Spinal cord (tissue), 10 donors: ENCODE results near the gene ADGRG1. TPM values are rescaled to one million over a fixed set of nuclear protein-coding genes. Genes with fewer than 3 reads are reported as not detected.

Source experiments
- DNase-seq, 6 donors: peaks; one replicate each; pipeline versions ENCODE4 v3.0.0 to v3.0.0-alpha.2; 2013 to 2015; ENCODE audit warnings: low spot score in 6 of 6, low read depth in 4 of 6
- H3K27ac ChIP-seq: one replicate; pipeline ENCODE4 v1.5.1; 2013; ENCODE audit warnings: low read depth, low read length, control low read depth
- H3K27me3 ChIP-seq: one replicate; pipeline ENCODE4 v1.6.1; 2013; ENCODE audit warnings: low read length; ENCODE audit not compliant: control insufficient read depth, insufficient read depth
- H3K36me3 ChIP-seq: one replicate; pipeline ENCODE4 v1.6.1; 2013; ENCODE audit warnings: low read length; ENCODE audit not compliant: control insufficient read depth, insufficient read depth
- H3K4me1 ChIP-seq: one replicate; pipeline ENCODE4 v1.6.1; 2013; ENCODE audit warnings: low read length; ENCODE audit not compliant: control insufficient read depth, insufficient read depth
- H3K4me3 ChIP-seq: one replicate; pipeline ENCODE4 v1.5.1; 2013; ENCODE audit warnings: low read depth, low read length, control low read depth
- H3K9me3 ChIP-seq: one replicate; pipeline ENCODE4 v1.6.1; 2013; ENCODE audit warnings: low read length; ENCODE audit not compliant: control insufficient read depth, insufficient read depth
- WGBS: methylation state at CpG from one replicate; pipeline ENCODE4 v1.1.5; 2013; ENCODE audit warnings: missing lambda C conversion rate; ENCODE audit not compliant: insufficient coverage; 5-methylcytosine and 5-hydroxymethylcytosine counted together
- polyA plus RNA-seq, 2 donors: library from polyadenylated mRNA; unstranded; fragments of 120-200 nt; gene quantifications; one replicate each; pipeline ENCODE4 v1.2.1, GENCODE V29; 2013; ENCODE audit not compliant: insufficient read length in 2 of 2
- total RNA-seq, 2 donors: library from RNA; depleted of rRNA in 1 of 2; stranded (reverse); fragments of 120-200 nt in 1 of 2; fragments of >200 nt in 1 of 2; gene quantifications; one replicate each; pipeline versions ENCODE4 v1.2.3 to v1.2.4, GENCODE V29; 2013 to 2014
- donor health status: healthy.

The ADGRG1 gene
- total and polyA plus RNA-seq, 4 donors = 30.1 to 367 (median 189) TPM

GRCh38 chr16:57686577-57686976 lies 58.1 kb downstream of the ADGRG1 start:
- Histone ChIP-seq H3K4me1 (no peaks in the 10 kb centered on the region), H3K4me3 (no peak overlapping the region), H3K27me3 (no peaks in the 10 kb centered on the region), H3K9me3 (no peaks in the 10 kb centered on the region), H3K36me3 (no peaks in the 10 kb centered on the region), H3K27ac (no peak overlapping the region)
- DNase-seq = no peak
- WGBS = 96% methylated on average over 4 of the region's 4 CpGs

- Histone ChIP-seq H3K9me3 (no peaks in the 10 kb centered on the region), H3K27ac (no peak overlapping the region), H3K36me3 (no peaks in the 10 kb centered on the region), H3K27me3 (no peaks in the 10 kb centered on the region), H3K4me3 (no peak overlapping the region), H3K4me1 (no peaks in the 10 kb centered on the region)
- DNase-seq = no peak
- no CpG with 5 or more reads among the region's 3 CpGs for WGBS
Measured at GRCh38 chr16:57687363-57687929, 59.0 kb downstream of the ADGRG1 start.

- H3K4me1 ChIP-seq = no peaks in the 10 kb centered on the region
- H3K4me3 ChIP-seq = no peak overlapping the region
- no peak for DNase-seq
- H3K9me3 ChIP-seq = no peaks in the 10 kb centered on the region
- 90% methylated on average over 1 of the region's 4 CpGs for WGBS
- H3K36me3 ChIP-seq = no peaks in the 10 kb centered on the region
- no peaks in the 10 kb centered on the region for H3K27me3 ChIP-seq
- no peak overlapping the region for H3K27ac ChIP-seq
Measured at GRCh38 chr16:57688487-57688986, 60.1 kb downstream of the ADGRG1 start.

- DNase-seq = no peak
- no peaks in the 10 kb centered on the region for H3K27me3 ChIP-seq
- 42% methylated on average over 11 of the region's 15 CpGs for WGBS
Measured at GRCh38 chr16:57688987-57689761, 60.7 kb downstream of the ADGRG1 start.

GRCh38 chr16:57689762-57690558 lies 61.5 kb downstream of the ADGRG1 start:
- no peaks in the 10 kb centered on the region for H3K36me3 ChIP-seq
- no peak overlapping the region for H3K4me3 ChIP-seq
- H3K9me3 ChIP-seq = no peaks in the 10 kb centered on the region
- no peak overlapping the region for H3K27ac ChIP-seq
- 55% methylated on average over 6 of the region's 13 CpGs for WGBS
- H3K27me3 ChIP-seq = no peaks in the 10 kb centered on the region
- no peak for DNase-seq
- H3K4me1 ChIP-seq = peaks cover 4% of the 10 kb centered on the region

More at GRCh38 chr16:57688987-57689761, 60.7 kb downstream of the ADGRG1 start:
- Histone ChIP-seq H3K9me3 (no peaks in the 10 kb centered on the region), H3K4me1 (no peaks in the 10 kb centered on the region), H3K4me3 (no peak overlapping the region), H3K27ac (no peak overlapping the region), H3K36me3 (no peaks in the 10 kb centered on the region)

- H3K36me3 ChIP-seq = no peaks in the 10 kb centered on the region
- no peak overlapping the region for H3K4me3 ChIP-seq
- H3K27ac ChIP-seq = no peak overlapping the region
- no peaks in the 10 kb centered on the region for H3K27me3 ChIP-seq
- peaks cover 4% of the 10 kb centered on the region for H3K4me1 ChIP-seq
- WGBS = 78% methylated on average over 4 of the region's 4 CpGs
- no peak for DNase-seq
- H3K9me3 ChIP-seq = no peaks in the 10 kb centered on the region
Measured at GRCh38 chr16:57690782-57691471, 62.5 kb downstream of the ADGRG1 start.

- H3K9me3 ChIP-seq = no peaks in the 10 kb centered on the region
- no peaks in the 10 kb centered on the region for H3K36me3 ChIP-seq
- 71% methylated on average over 1 of the region's 2 CpGs for WGBS
- peaks cover 8% of the 10 kb centered on the region for H3K4me1 ChIP-seq
- H3K27ac ChIP-seq = no peak overlapping the region
- no peaks in the 10 kb centered on the region for H3K27me3 ChIP-seq
- H3K4me3 ChIP-seq = no peak overlapping the region
- DNase-seq = no peak
Measured at GRCh38 chr16:57692636-57693035, 64.2 kb downstream of the ADGRG1 start.

GRCh38 chr16:57693550-57693949 lies 65.1 kb downstream of the ADGRG1 start:
- no peak overlapping the region for H3K4me3 ChIP-seq
- 54% methylated on average over 3 of the region's 4 CpGs for WGBS
- peak in 1 of 6 donors; percentile 70 for DNase-seq

GRCh38 chr16:57694231-57694724 lies 65.8 kb downstream of the ADGRG1 start:
- WGBS = 81% methylated on average over 7 of the region's 10 CpGs
- peak overlapping the region; percentile 42 for H3K4me3 ChIP-seq

More at GRCh38 chr16:57693550-57693949, 65.1 kb downstream of the ADGRG1 start:
- no peak overlapping the region for H3K27ac ChIP-seq
- H3K27me3 ChIP-seq = no peaks in the 10 kb centered on the region
- H3K4me1 ChIP-seq = peaks cover 8% of the 10 kb centered on the region
- no peaks in the 10 kb centered on the region for H3K9me3 ChIP-seq
- no peaks in the 10 kb centered on the region for H3K36me3 ChIP-seq

More at GRCh38 chr16:57694231-57694724, 65.8 kb downstream of the ADGRG1 start:
- Histone ChIP-seq H3K36me3 (no peaks in the 10 kb centered on the region), H3K27me3 (no peaks in the 10 kb centered on the region), H3K9me3 (no peaks in the 10 kb centered on the region), H3K27ac (no peak overlapping the region), H3K4me1 (peaks cover 8% of the 10 kb centered on the region)
- no peak for DNase-seq
